Naive B cell (primary cell): ENCODE results near the gene NPHS1. TPM values are rescaled to one million over a fixed set of nuclear protein-coding genes. Genes with fewer than 3 reads are reported as not detected.

Experiments used
- ATAC-seq, 2 donors: fragments of 150-1000 bp; cut with Tn5 transposase; 2 replicates each; pipeline ENCODE4 v1.10.0; 2021; ENCODE audit warnings: low read depth in 2 of 2, mild to moderate bottlenecking in 2 of 2, moderate library complexity in 2 of 2
- DNase-seq: peaks from one replicate; pipeline ENCODE4 v3.0.0; 2022
- H3K27ac Mint-ChIP-seq, 6 donors: one replicate each; pipeline ENCODE4 v1.8.0; 2020 to 2022; ENCODE audit warnings: mild to moderate bottlenecking in 6 of 6, mixed read lengths in 6 of 6, moderate library complexity in 5 of 6, inconsistent platforms in 2 of 6
- H3K27me3 Mint-ChIP-seq, 3 donors: one replicate each; pipeline ENCODE4 v1.8.0; 2021 to 2022; ENCODE audit warnings: mixed read lengths in 3 of 3, mild to moderate bottlenecking in 1 of 3
- H3K36me3 Mint-ChIP-seq, 2 donors: one replicate each; pipeline ENCODE4 v1.8.0; 2020 to 2022; ENCODE audit warnings: mixed read lengths in 2 of 2, inconsistent platforms in 1 of 2, mild to moderate bottlenecking in 1 of 2
- H3K4me1 Mint-ChIP-seq, 3 donors: one replicate each; pipeline ENCODE4 v1.8.0; 2020 to 2022; ENCODE audit warnings: mixed read lengths in 3 of 3, inconsistent platforms in 1 of 3, mild to moderate bottlenecking in 1 of 3, moderate library complexity in 1 of 3
- H3K4me3 Mint-ChIP-seq, 8 donors: one replicate each; pipeline ENCODE4 v1.8.0; 2020 to 2022; ENCODE audit warnings: mild to moderate bottlenecking in 8 of 8, mixed read lengths in 8 of 8, moderate library complexity in 8 of 8, inconsistent platforms in 2 of 8
- H3K9me3 Mint-ChIP-seq, 7 donors: one replicate each; pipeline ENCODE4 v1.8.0; 2020 to 2022; ENCODE audit warnings: mixed read lengths in 7 of 7, mild to moderate bottlenecking in 5 of 7, inconsistent platforms in 2 of 7, moderate library complexity in 1 of 7
- polyA plus RNA-seq, 6 donors: library from polyadenylated mRNA; unstranded; fragments of 300-500 nt; fragmentation: Illumina TruSeq; gene quantifications; one replicate each; pipeline ENCODE4 v1.2.3, GENCODE V29; 2021; ENCODE audit warnings: low read depth in 6 of 6

NPHS1 gene
- polyA plus RNA-seq, 6 donors from 2014 or later: not detected

DNA sequence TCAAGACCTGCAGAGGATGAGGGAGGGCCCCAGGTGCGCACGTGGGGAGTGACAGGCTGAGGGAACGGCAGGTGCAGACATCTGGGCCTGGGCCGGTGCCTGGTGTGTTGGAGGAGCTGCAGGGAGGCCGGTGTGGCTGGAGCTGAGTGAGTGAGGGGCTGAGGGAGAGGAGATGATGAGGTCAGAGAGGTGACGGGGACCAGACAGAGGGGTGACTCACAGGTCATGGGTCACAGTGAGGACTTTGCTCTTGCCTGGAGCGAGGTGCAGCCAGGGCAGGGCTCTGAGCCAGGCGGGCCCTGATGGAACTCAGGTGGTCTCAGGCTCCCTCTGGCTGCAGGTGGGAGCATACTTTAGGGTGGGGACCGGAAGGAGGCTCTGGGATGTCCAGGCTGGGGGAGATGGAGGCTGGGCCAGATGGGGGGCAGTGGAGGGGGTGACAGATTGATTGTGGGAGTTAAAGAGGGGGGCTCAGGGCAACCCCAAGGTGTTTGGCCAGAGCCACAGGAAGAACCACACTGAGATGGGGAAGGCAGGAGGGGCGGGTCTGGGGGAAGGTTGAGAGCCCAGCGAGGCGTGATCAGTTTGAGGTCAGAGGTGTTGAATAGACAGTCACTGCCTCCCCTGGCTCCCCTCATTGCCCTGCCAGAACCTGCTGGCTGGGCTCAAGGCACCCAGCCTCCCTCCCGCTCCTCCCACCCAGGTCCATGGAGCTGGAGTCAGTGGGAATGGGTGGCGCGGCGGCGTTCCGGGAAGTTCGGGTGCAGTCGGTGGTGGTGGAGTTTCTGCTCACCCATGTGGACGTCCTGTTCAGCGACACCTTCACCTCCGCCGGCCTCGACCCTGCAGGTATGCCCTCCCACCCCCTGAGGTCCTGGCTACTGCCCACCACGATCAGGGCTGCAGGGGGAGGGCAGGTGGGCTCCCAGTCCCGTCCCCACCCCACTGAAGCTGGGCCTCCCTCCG lies 68.6 kb downstream of the NPHS1 start:
- ATAC-seq (no peak), DNase-seq (no peak)
- Mint-ChIP-seq H3K9me3 (no peaks in the 10 kb centered on the region), H3K4me3 (no peak overlapping the region), H3K4me1 (peaks cover 0 to 10% (median 8%) of the 10 kb centered on the region in 3 donors), H3K27me3 (no peaks in the 10 kb centered on the region), H3K27ac (peak overlapping the region in 1 of 6 donors; percentile 20), H3K36me3 (no peaks in the 10 kb centered on the region)

DNA sequence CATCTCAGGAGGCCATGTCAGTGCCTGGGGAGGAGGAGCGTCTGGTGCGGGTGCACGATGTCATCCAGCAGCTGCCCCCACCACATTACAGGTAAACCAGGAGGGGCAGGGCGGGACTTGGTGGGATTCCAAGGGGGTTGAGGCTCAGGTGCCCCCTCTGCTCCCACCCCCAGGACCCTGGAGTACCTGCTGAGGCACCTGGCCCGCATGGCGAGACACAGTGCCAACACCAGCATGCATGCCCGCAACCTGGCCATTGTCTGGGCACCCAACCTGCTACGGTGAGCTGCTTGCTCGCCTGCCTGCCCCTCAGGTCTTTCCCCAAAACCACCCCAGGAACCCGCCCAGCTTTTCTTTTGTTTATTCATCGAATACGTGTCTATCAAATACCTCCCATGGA lies 69.7 kb downstream of the NPHS1 start:
- Mint-ChIP-seq H3K36me3 (no peaks in the 10 kb centered on the region), H3K27me3 (no peaks in the 10 kb centered on the region), H3K4me3 (no peak overlapping the region), H3K27ac (peak overlapping the region in 2 of 6 donors; percentile 18 to 63), H3K4me1 (peaks cover 0 to 10% (median 8%) of the 10 kb centered on the region in 3 donors), H3K9me3 (no peaks in the 10 kb centered on the region)
- no peak for ATAC-seq
- DNase-seq: no peak

DNA sequence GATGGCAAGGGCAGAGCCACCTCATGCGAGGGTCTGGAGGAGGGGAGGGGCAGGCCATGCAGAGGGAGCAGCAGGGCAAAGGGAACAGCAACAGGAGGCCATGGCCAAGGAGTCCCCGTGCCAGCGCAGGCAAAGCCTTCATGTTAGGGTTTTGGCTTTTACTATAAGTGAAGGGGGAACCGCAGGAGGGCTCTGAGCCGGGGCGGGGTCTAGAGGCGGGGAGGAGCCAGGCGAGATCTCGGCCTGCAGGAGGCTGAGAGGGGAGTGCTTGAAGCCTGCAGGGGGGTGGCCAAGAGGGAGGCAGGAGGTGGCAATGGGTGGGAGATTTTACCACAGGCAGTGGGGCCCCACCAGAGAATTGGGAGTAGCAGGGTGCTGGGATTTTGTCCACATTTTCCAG lies 70.7 kb downstream of the NPHS1 start:
- DNase-seq (no peak), ATAC-seq (no peak)
- Mint-ChIP-seq H3K4me1 (peaks cover 2 to 10% (median 10%) of the 10 kb centered on the region in 3 donors), H3K27ac (peak overlapping the region in 1 of 6 donors; percentile 1), H3K27me3 (no peaks in the 10 kb centered on the region), H3K36me3 (no peaks in the 10 kb centered on the region), H3K9me3 (no peaks in the 10 kb centered on the region), H3K4me3 (peak overlapping the region in 1 of 8 donors; percentile 56)

DNA sequence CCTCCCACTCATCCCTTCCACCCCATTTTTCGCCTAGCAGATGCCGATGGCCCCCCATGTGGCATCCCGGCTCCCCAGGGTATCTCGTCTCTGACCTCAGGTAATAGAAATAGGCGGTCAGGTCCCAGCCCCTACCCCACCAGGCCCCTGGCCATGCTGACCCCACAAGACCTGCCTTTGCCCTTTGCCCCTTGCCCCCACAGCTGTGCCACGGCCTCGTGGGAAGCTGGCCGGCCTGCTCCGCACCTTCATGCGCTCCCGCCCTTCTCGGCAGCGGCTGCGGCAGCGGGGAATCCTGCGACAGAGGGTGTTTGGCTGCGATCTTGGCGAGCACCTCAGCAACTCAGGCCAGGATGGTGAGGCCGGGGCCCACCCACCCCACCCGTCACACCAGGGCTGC lies 71.6 kb downstream of the NPHS1 start:
- Mint-ChIP-seq H3K27ac (no peak overlapping the region), H3K9me3 (peaks cover 0 to 1% (median 0%) of the 10 kb centered on the region in 7 donors), H3K4me3 (no peak overlapping the region), H3K4me1 (peaks cover 9 to 17% (median 10%) of the 10 kb centered on the region in 3 donors), H3K27me3 (no peaks in the 10 kb centered on the region), H3K36me3 (no peaks in the 10 kb centered on the region)
- DNase-seq (no peak), ATAC-seq (no peak)

DNA sequence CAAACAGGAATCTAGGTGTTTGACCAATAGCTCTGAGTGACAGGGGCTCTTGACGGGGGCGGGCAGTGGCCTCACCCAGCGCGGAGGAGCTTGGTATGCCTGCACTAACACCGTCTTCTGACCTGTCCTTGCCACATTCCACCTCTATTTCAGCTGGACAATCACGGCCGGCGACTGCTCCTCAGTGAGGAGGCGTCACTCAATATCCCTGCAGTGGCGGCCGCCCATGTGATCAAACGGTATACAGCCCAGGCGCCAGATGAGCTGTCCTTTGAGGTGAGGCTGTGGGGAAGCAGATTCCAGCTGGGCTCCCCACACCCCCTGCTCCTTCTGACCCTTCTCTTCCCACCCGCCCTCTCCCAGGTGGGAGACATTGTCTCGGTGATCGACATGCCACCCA lies 72.2 kb downstream of the NPHS1 start:
- Mint-ChIP-seq H3K9me3 (peaks cover 0 to 1% (median 0%) of the 10 kb centered on the region in 7 donors), H3K36me3 (no peaks in the 10 kb centered on the region), H3K4me3 (no peak overlapping the region), H3K27ac (no peak overlapping the region), H3K4me1 (peaks cover 10 to 17% (median 13%) of the 10 kb centered on the region in 3 donors), H3K27me3 (no peaks in the 10 kb centered on the region)
- ATAC-seq (no peak), DNase-seq (no peak)

DNA sequence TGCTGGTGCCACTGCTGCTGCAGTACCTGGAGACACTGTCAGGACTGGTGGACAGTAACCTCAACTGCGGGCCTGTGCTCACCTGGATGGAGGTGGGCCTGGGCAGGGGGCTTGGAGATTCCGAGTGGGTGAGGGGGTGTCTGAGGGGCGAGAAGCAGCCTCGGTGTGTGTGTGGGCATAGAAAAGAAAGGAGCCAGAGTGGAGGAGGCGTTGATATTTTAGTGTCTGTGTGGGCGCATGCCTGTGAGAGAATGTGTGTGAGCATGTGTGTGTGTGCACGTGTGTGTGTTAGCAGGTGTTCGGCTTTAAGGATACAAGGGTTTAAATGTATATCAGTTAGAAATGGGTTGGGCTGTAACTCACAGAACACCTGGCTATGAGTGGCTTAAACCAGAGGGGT lies 73.3 kb downstream of the NPHS1 start:
- no peak for ATAC-seq
- H3K27me3 Mint-ChIP-seq: no peaks in the 10 kb centered on the region

DNA sequence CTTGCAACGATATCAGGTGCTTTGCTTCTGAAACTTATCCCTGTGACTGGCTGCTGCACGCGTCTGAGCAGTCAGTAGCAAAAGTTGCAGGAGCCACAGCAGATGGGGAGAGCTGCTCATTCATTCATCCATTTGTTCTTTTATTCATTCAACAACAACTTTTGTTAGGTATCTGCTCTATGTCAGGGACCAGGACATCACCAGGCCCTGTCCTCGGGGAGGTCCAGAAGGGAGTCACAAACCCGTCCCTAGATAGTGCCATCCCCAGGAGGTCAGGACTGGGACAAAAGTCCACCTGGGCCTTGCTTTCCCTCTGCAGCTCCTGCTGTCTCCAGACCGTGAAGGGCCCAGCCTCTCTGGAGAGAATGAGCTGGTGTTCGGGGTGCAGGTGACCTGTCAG lies 74.3 kb downstream of the NPHS1 start:
- Mint-ChIP-seq H3K4me3 (peak overlapping the region in 4 of 8 donors; percentile 19 to 63 (median 20)), H3K27me3 (no peaks in the 10 kb centered on the region), H3K36me3 (no peaks in the 10 kb centered on the region), H3K27ac (peak overlapping the region in 1 of 6 donors; percentile 7), H3K4me1 (peaks cover 12 to 18% (median 17%) of the 10 kb centered on the region in 3 donors), H3K9me3 (peaks cover 0 to 1% (median 0%) of the 10 kb centered on the region in 7 donors)
- no peak for DNase-seq
- no peak for ATAC-seq

More for the DNA sequence above, 73.3 kb downstream of the NPHS1 start:
- peak overlapping the region in 1 of 8 donors; percentile 29 for H3K4me3 Mint-ChIP-seq
- peaks cover 0 to 1% (median 0%) of the 10 kb centered on the region in 7 donors for H3K9me3 Mint-ChIP-seq
- H3K36me3 Mint-ChIP-seq: no peaks in the 10 kb centered on the region
- no peak for DNase-seq
- H3K27ac Mint-ChIP-seq: no peak overlapping the region
- peaks cover 18 to 23% (median 21%) of the 10 kb centered on the region in 3 donors for H3K4me1 Mint-ChIP-seq

DNA sequence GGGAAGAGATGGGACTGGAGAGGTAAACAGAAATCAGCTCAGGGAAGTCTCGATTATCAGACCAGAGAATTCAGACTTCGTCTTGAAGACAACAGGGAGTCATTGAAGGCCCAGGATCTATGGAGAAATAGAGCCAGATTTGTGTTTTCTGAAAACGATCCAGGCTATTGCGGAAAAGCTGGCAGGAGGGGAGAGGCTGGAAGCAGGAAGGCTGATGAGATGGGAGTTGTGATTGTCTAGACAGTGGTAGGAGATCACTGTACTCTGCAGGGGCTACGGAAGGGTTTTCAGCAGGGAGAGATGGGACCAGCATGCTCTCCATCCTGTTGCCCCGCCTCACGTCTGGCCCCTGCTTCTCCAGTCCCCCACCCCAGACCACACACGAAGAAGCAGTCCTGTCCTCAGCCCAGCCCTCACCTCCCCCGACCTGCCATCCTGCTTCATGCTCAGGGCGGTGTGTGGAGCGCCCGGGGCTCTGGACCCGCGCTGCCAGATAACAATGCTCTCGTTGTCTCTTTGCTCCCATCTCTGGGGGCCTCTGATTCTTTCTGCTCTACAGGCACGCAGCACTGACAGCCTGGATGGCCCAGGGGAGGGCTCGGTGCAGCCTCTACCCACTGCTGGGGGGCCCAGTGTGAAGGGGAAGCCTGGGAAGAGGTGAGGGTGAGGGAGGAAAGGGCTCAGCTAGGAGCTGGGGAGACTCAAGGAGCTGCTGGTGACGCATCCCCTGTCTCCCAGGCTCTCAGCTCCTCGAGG lies 75.0 kb downstream of the NPHS1 start:
- H3K27ac Mint-ChIP-seq: peak overlapping the region in 2 of 6 donors; percentile 21 to 44
- H3K9me3 Mint-ChIP-seq: peaks cover 0 to 1% (median 0%) of the 10 kb centered on the region in 7 donors
- no peaks in the 10 kb centered on the region for H3K36me3 Mint-ChIP-seq
- H3K27me3 Mint-ChIP-seq: no peaks in the 10 kb centered on the region
- peaks cover 12 to 18% (median 15%) of the 10 kb centered on the region in 3 donors for H3K4me1 Mint-ChIP-seq
- DNase-seq: no peak
- no peak for ATAC-seq
- H3K4me3 Mint-ChIP-seq: peak overlapping the region in 6 of 8 donors; percentile 20 to 89 (median 63)

DNA sequence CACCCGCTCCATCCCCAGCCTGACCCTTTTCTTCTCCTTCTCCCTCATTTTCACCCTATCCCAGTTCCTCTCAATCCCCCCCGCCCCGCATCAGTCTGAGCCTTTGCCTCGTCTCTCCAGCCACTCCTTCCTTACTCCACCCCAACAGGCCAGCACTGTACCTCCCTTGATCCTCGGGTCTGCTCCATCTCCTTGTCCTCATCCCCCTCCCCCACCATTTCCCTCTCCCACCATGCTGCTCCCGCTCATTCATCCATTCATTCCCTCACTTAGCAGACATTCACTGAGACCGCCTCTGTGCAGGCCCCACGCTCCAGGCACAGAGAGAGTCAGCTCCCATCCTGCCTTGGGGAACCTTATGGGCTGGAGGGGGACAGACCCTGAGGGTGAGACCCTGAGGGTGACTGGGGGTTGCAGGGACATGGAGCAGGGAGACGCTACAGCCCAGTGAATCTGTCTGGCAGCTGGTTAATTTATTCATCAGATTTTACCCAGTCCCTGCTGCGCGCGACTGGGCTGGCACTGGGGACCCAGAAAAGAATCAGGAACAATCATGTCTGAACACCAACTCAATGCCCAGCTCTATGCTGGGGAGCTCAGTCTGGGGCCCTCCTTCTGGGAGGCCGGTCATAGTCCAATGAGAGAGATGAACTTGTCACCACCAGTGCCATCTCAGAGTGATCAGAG lies 76.1 kb downstream of the NPHS1 start:
- no peak for DNase-seq
- ATAC-seq: no peak
- H3K36me3 Mint-ChIP-seq: no peaks in the 10 kb centered on the region
- peak overlapping the region in 1 of 6 donors; percentile 81 for H3K27ac Mint-ChIP-seq
- H3K27me3 Mint-ChIP-seq: no peaks in the 10 kb centered on the region
- H3K9me3 Mint-ChIP-seq: peaks cover 0 to 1% (median 0%) of the 10 kb centered on the region in 7 donors
- H3K4me3 Mint-ChIP-seq: peak overlapping the region; percentile 63 to 89 (median 83)
- H3K4me1 Mint-ChIP-seq: peaks cover 12 to 18% (median 15%) of the 10 kb centered on the region in 3 donors

Other genes starting within 250 kb of the NPHS1 start
- gene HAUS5, start 239.8 kb downstream of the NPHS1 start, polyA plus RNA-seq: 1 to 10 TPM; 6.7 to 9.8 (median 8.6) TPM
- 10 to 100 TPM; 30.6 to 71.1 (median 50.9) TPM for gene RBM42, start 223.5 kb downstream of the NPHS1 start, polyA plus RNA-seq
- under 1 TPM in 1 of 6 donors, not detected in 5; 0.61 TPM for gene ETV2, start 210.8 kb downstream of the NPHS1 start, polyA plus RNA-seq
- gene COX6B1, start 204.2 kb downstream of the NPHS1 start, polyA plus RNA-seq: 100 to 1,000 TPM; 623 to 732 (median 678) TPM
- not detected for gene UPK1A, start 186.0 kb downstream of the NPHS1 start, polyA plus RNA-seq
- gene ZBTB32, start 147.9 kb downstream of the NPHS1 start, polyA plus RNA-seq: 1 to 10 TPM in 1 of 6 donors, under 1 TPM in 4, not detected in 1; 0.21 to 1.3 (median 0.70) TPM
- 1 to 10 TPM in 2 of 6 donors, under 1 TPM in 4; 0.35 to 2.2 (median 0.76) TPM for gene KMT2B, start 134.5 kb downstream of the NPHS1 start, polyA plus RNA-seq
- gene IGFLR1, start 110.1 kb downstream of the NPHS1 start, polyA plus RNA-seq: 100 to 1,000 TPM; 114 to 195 (median 134) TPM
- 10 to 100 TPM; 26.1 to 41.0 (median 32.5) TPM for gene U2AF1L4, start 107.1 kb downstream of the NPHS1 start, polyA plus RNA-seq
- 100 to 1,000 TPM in 2 of 6 donors, 10 to 100 TPM in 4; 82.4 to 105 (median 94.3) TPM for gene PSENEN, start 106.9 kb downstream of the NPHS1 start, polyA plus RNA-seq
- 10 to 100 TPM in 3 of 6 donors, 1 to 10 TPM in 3; 8.1 to 17.9 (median 11.1) TPM for gene LIN37, start 103.9 kb downstream of the NPHS1 start, polyA plus RNA-seq
- not detected for gene HSPB6, start 95.5 kb downstream of the NPHS1 start, polyA plus RNA-seq
- 10 to 100 TPM in 1 of 6 donors, 1 to 10 TPM in 4, not detected in 1; 3.2 to 13.9 (median 9.0) TPM for gene PROSER3, start 94.3 kb downstream of the NPHS1 start, polyA plus RNA-seq
- under 1 TPM in 1 of 6 donors, not detected in 5; 0.58 TPM for gene ARHGAP33, start 76.9 kb downstream of the NPHS1 start, polyA plus RNA-seq
- not detected for gene PRODH2, start 39.7 kb downstream of the NPHS1 start, polyA plus RNA-seq
- gene KIRREL2, start 4.4 kb upstream of the NPHS1 start, polyA plus RNA-seq: not detected
- gene APLP1, start 16.1 kb upstream of the NPHS1 start, polyA plus RNA-seq: not detected
- gene NFKBID, start 48.0 kb upstream of the NPHS1 start, polyA plus RNA-seq: 10 to 100 TPM; 13.5 to 79.7 (median 55.3) TPM
- gene HCST, start 50.0 kb upstream of the NPHS1 start, polyA plus RNA-seq: 10 to 100 TPM; 33.8 to 58.5 (median 47.5) TPM
- gene TYROBP, start 55.8 kb upstream of the NPHS1 start, polyA plus RNA-seq: 10 to 100 TPM in 2 of 6 donors, 1 to 10 TPM in 4; 3.4 to 28.6 (median 8.3) TPM
- gene LRFN3, start 83.9 kb upstream of the NPHS1 start, polyA plus RNA-seq: under 1 TPM in 3 of 6 donors, not detected in 3; 0.12 to 0.22 (median 0.14) TPM
- gene SDHAF1, start 142.7 kb upstream of the NPHS1 start, polyA plus RNA-seq: 10 to 100 TPM; 30.0 to 58.0 (median 48.8) TPM
- gene SYNE4, start 156.3 kb upstream of the NPHS1 start, polyA plus RNA-seq: under 1 TPM in 1 of 6 donors, not detected in 5; 0.24 TPM
- gene ALKBH6, start 161.7 kb upstream of the NPHS1 start, polyA plus RNA-seq: 10 to 100 TPM; 13.7 to 28.9 (median 19.1) TPM
- gene CLIP3, start 180.4 kb upstream of the NPHS1 start, polyA plus RNA-seq: 1 to 10 TPM in 1 of 6 donors, not detected in 5; 1.8 TPM
- 1 to 10 TPM; 1.4 to 7.3 (median 3.6) TPM for gene THAP8, start 201.8 kb upstream of the NPHS1 start, polyA plus RNA-seq
- gene WDR62, start 202.4 kb upstream of the NPHS1 start, polyA plus RNA-seq: under 1 TPM in 2 of 6 donors, not detected in 4; 0.07 to 0.25 TPM